SK-N-SH (cell line): ENCODE measurements around the gene KRTAP2-3. TPM values are rescaled to one million over a fixed set of nuclear protein-coding genes. Genes with fewer than 3 reads are reported as not detected.
A peak's percentile ranks its signal among the peaks of the same experiment; 100 is the strongest.

Experiments
- CTCF ChIA-PET: fragments of 300-600, 350-600 bp; formaldehyde crosslinking; extraction: SDS; loops from one replicate; lab custom pipeline; 2021; lab: Yijun Ruan, JAX
- POLR2A ChIA-PET: fragments of 350-600 bp; sonication (Branson Sonifier 250); formaldehyde crosslinking; extraction: SDS; loops from one replicate; lab custom pipeline; 2020; ENCODE audit warnings: antibody characterized with exemption, inconsistent platforms; lab: Yijun Ruan, JAX
- DNase-seq: peaks from one replicate; pipeline ENCODE4 v3.0.0; 2012
- H2AFZ ChIP-seq: fragments of 200-600 bp; sonication (generic); 2 replicates; pipeline ENCODE4 v1.8.1; 2016; ENCODE audit warnings: antibody characterized with exemption, mild to moderate bottlenecking, low read depth
- H3F3A ChIP-seq: fragments of 200-600 bp; sonication (generic); replicated peaks from 2 replicates; pipeline ENCODE3; 2016; ENCODE audit warnings: antibody characterized with exemption, mild to moderate bottlenecking; ENCODE audit not compliant: insufficient read depth
- H3K27ac ChIP-seq, 2 experiments: fragments of 200-500 bp in 1 of 2; fragments of 200-600 bp in 1 of 2; sonication (Bioruptor generic) in 1 of 2; sonication (generic), shearing (Covaris generic) in 1 of 2; 2 replicates each; pipeline versions ENCODE4 v1.5.1 to v1.6.1; 2014 to 2016; ENCODE audit warnings: low read depth in 2 of 2, inconsistent platforms in 1 of 2, low read length in 1 of 2, mild to moderate bottlenecking in 1 of 2, mixed read lengths in 1 of 2
- H3K27me3 ChIP-seq: fragments of 200-600 bp; sonication (generic), shearing (Covaris generic); 2 replicates; pipeline ENCODE4 v1.6.1; 2016; ENCODE audit warnings: mixed run types; ENCODE audit not compliant: insufficient read depth
- H3K36me3 ChIP-seq, 2 experiments: fragments of 200-500 bp in 1 of 2; fragments of 200-600 bp in 1 of 2; sonication (Bioruptor generic) in 1 of 2; sonication (generic) in 1 of 2; replicated peaks in 1 of 2; 2 replicates each; pipeline versions ENCODE3 to v1.5.1; 2014 to 2016; ENCODE audit warnings: low read length in 1 of 2, mild to moderate bottlenecking in 1 of 2; ENCODE audit not compliant: insufficient read depth in 2 of 2, control insufficient read depth in 1 of 2
- H3K4me1 ChIP-seq, 2 experiments: fragments of 200-500 bp in 1 of 2; fragments of 200-600 bp in 1 of 2; sonication (Bioruptor generic) in 1 of 2; sonication (generic), shearing (Covaris generic) in 1 of 2; 2 replicates each; pipeline versions ENCODE4 v1.5.1 to v1.6.1; 2014 to 2016; ENCODE audit warnings: low read depth in 1 of 2, low read length in 1 of 2, mixed run types in 1 of 2; ENCODE audit not compliant: insufficient read depth in 2 of 2, control insufficient read depth in 1 of 2
- H3K4me2 ChIP-seq: fragments of 200-600 bp; sonication (generic), shearing (Covaris generic); 2 replicates; pipeline ENCODE4 v1.6.1; 2017; ENCODE audit warnings: mixed run types
- H3K4me3 ChIP-seq, 2 experiments: fragments of 200-500 bp in 1 of 2; fragments of 200-600 bp in 1 of 2; sonication (Bioruptor generic) in 1 of 2; sonication (generic), shearing (Covaris generic) in 1 of 2; 2 replicates each; pipeline versions ENCODE4 v1.5.1 to v1.8.1; 2014 to 2016; ENCODE audit warnings: low read depth in 2 of 2, inconsistent platforms in 1 of 2, low read length in 1 of 2, mild to moderate bottlenecking in 1 of 2, mixed read lengths in 1 of 2, moderate library complexity in 1 of 2
- H3K79me2 ChIP-seq: fragments of 200-600 bp; sonication (generic); 2 replicates; pipeline ENCODE4 v1.8.1; 2017; ENCODE audit warnings: mild to moderate bottlenecking; ENCODE audit not compliant: insufficient read depth
- H3K9ac ChIP-seq: fragments of 200-600 bp; sonication (generic); 2 replicates; pipeline ENCODE4 v1.6.1; 2017; ENCODE audit warnings: mixed run types
- H3K9me2 ChIP-seq: fragments of 200-600 bp; sonication (generic); 2 replicates; pipeline ENCODE4 v1.6.1; 2017; ENCODE audit warnings: mixed run types
- H3K9me3 ChIP-seq: fragments of 200-600 bp; sonication (generic); 2 replicates; pipeline ENCODE4 v1.6.1; 2017; ENCODE audit warnings: mixed run types, mild to moderate bottlenecking, moderate library complexity
- H4K20me1 ChIP-seq: fragments of 200-600 bp; sonication (generic); 2 replicates; pipeline ENCODE4 v1.6.1; 2017; ENCODE audit warnings: mild to moderate bottlenecking, mixed run types; ENCODE audit not compliant: insufficient read depth
- CTCF ChIP-seq: fragments of 200-600 bp; sonication (generic); IDR thresholded peaks from 2 replicates; pipeline ENCODE4 v1.6.1; 2017; ENCODE audit warnings: antibody characterized with exemption, mild to moderate bottlenecking, moderate library complexity
- EP300 ChIP-seq, 2 experiments: IDR thresholded peaks; 2 replicates each; pipeline versions ENCODE4 v1.4.0 to v1.6.1; 2012; ENCODE audit warnings: borderline replicate concordance in 1 of 2, low read depth in 1 of 2, low read length in 1 of 2
- EZH2phosphoT487 ChIP-seq: fragments of 200-600 bp; sonication (generic); IDR thresholded peaks from 2 replicates; pipeline ENCODE4 v1.6.1; 2017; ENCODE audit warnings: low read depth, mixed run types, mild to moderate bottlenecking, antibody characterized with exemption, moderate library complexity, borderline replicate concordance
- FOSL2 ChIP-seq: IDR thresholded peaks from 2 replicates; pipeline ENCODE4 v1.4.0; 2012; ENCODE audit warnings: low read depth, mild to moderate bottlenecking, moderate library complexity, borderline replicate concordance
- JUND ChIP-seq: IDR thresholded peaks from 2 replicates; pipeline ENCODE4 v1.4.0; 2012
- MXI1 ChIP-seq: IDR thresholded peaks from 2 replicates; pipeline ENCODE4 v1.6.1; 2012; ENCODE audit warnings: mild to moderate bottlenecking, low read depth, low read length, improper control_type of control experiment
- RAD21 ChIP-seq: IDR thresholded peaks from 2 replicates; pipeline ENCODE4 v1.6.1; 2012; ENCODE audit warnings: mild to moderate bottlenecking, low read length
- RXRA ChIP-seq: IDR thresholded peaks from 2 replicates; pipeline ENCODE4 v1.4.0; 2012; ENCODE audit warnings: low read depth, mild to moderate bottlenecking, borderline replicate concordance
- SIN3A ChIP-seq: IDR thresholded peaks from 2 replicates; pipeline ENCODE4 v1.6.1; 2012; ENCODE audit warnings: low read depth, mild to moderate bottlenecking, low read length, moderate library complexity, borderline replicate concordance
- TCF12 ChIP-seq: IDR thresholded peaks from 2 replicates; pipeline ENCODE4 v1.4.0; 2012
- TEAD4 ChIP-seq: IDR thresholded peaks from 2 replicates; pipeline ENCODE4 v1.4.0; 2012; ENCODE audit warnings: mild to moderate bottlenecking, borderline replicate concordance; ENCODE audit not compliant: insufficient read depth
- WGBS: methylation state at CpG from one replicate; pipeline ENCODE4 v1.1.6; 2017; ENCODE audit warnings: low lambda C conversion rate; 5-methylcytosine and 5-hydroxymethylcytosine counted together
- polyA plus RNA-seq, 3 experiments: library from polyadenylated mRNA; depleted of rRNA; stranded (reverse); fragments of >200 nt; gene quantifications; 2 replicates each; pipeline ENCODE4 v1.2.3, GENCODE V29; 2012
- TF ChIP-seq, protein P1 (sequence below): IDR thresholded peaks from 2 replicates; pipeline ENCODE4; 2012
- TF ChIP-seq, protein P2 (sequence below): fragments of 150-350 bp; IDR thresholded peaks from 2 replicates; pipeline ENCODE4 v1.6.1; 2017; ENCODE audit warnings: antibody characterized with exemption, low read length, low read depth, borderline replicate concordance
- TF ChIP-seq, protein P3 (sequence below): IDR thresholded peaks from 2 replicates; pipeline ENCODE4 v1.4.0; 2012; ENCODE audit warnings: low read depth

Gene KRTAP2-3
- polyA plus RNA-seq, 1 of the 3 experiments (the other 2 are of a cell fraction): 0.39 TPM

DNA sequence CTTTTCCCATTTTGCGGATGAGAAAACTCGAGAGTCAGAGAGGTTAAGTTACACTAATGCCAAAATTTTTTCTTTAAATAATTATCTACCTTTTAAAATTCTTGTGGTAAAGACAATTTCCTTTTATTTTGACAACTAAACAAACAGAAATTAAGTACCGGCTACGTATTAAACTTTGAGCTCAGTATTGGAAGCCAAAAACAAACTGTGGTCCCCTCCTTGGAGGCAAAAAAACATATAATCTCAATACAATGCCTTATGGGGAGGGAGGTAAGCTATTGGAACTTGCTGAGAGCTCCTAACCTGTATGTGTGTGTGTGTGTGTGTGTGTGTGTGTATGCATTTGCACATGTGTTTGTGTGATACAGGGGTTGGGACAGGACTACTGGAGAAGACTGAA is 3.5 kb upstream of the KRTAP2-3 start:
- H3K9ac ChIP-seq: no peak overlapping the region

DNA sequence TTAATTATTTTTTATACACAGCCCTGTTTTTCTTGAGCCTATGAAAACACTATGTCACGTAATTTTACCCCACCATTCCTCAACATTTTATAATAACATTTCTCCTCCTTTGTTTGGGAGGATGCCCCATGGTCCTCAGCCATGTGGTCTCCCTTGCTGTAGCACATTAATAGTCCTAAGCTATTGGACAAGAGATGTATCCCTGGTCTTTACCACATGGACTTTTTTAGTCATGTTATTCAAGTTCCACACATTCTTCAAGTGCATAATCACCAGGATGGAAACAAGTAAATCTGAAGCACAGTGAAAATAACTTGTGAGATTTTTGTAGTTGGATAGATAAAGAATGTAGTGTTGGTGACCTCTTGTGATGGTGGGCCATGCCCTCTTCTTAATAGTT is 2.0 kb upstream of the KRTAP2-3 start:
- Histone ChIP-seq H2AFZ (no peak overlapping the region), H3K79me2 (no peaks in the 10 kb centered on the region), H3K27ac (peak overlapping the region; percentile 60 to 62; a peak in 3 of 4 replicates), H3F3A (peaks cover 30% of the 10 kb centered on the region)
- 50% methylated on average over 1 of the region's 1 CpG for WGBS
- TF ChIP-seq RXRA (no peak), TEAD4 (0 out of 2 replicates have a peak, but pooled peaks have one; percentile 47), EP300 (IDR thresholded peaks at IDR 0.05; ENCODE audit: borderline replicate concordance in 1 of 2, low read depth in 1 of 2, low read length in 1 of 2) (peak in 1 of 2 experiments; percentile 49; a peak in 1 of 4 replicates), SIN3A (no peak), TCF12 (peak; percentile 64), JUND (peak; percentile 60), FOSL2 (peak; percentile 68; the same call in 1 of the 2 replicates), CTCF (peak; percentile 30), MXI1 (no peak), EZH2phosphoT487 (no peak)
- TF ChIP-seq, protein P1, sequence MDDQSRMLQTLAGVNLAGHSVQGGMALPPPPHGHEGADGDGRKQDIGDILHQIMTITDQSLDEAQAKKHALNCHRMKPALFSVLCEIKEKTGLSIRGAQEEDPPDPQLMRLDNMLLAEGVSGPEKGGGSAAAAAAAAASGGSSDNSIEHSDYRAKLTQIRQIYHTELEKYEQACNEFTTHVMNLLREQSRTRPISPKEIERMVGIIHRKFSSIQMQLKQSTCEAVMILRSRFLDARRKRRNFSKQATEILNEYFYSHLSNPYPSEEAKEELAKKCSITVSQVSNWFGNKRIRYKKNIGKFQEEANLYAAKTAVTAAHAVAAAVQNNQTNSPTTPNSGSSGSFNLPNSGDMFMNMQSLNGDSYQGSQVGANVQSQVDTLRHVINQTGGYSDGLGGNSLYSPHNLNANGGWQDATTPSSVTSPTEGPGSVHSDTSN: no peak
- TF ChIP-seq, protein P2, sequence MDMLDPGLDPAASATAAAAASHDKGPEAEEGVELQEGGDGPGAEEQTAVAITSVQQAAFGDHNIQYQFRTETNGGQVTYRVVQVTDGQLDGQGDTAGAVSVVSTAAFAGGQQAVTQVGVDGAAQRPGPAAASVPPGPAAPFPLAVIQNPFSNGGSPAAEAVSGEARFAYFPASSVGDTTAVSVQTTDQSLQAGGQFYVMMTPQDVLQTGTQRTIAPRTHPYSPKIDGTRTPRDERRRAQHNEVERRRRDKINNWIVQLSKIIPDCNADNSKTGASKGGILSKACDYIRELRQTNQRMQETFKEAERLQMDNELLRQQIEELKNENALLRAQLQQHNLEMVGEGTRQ: no peak
- TF ChIP-seq, protein P3, sequence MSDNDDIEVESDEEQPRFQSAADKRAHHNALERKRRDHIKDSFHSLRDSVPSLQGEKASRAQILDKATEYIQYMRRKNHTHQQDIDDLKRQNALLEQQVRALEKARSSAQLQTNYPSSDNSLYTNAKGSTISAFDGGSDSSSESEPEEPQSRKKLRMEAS: peak; percentile 97
- TF ChIP-seq, all 33 proteins: peak for 7
- Histone ChIP-seq H3K9me2 (no peaks in the 10 kb centered on the region), H3K4me2 (no peak overlapping the region), H3K36me3 (no peaks in the 10 kb centered on the region), H3K4me1 (peaks cover 0 to 22% of the 10 kb centered on the region in 2 experiments; a peak in 2 of 4 replicates), H3K9me3 (no peaks in the 10 kb centered on the region), H3K9ac (no peak overlapping the region), H3K4me3 (no peak overlapping the region), H4K20me1 (no peaks in the 10 kb centered on the region), H3K27me3 (no peaks in the 10 kb centered on the region)
- ChIA-PET POLR2A (no interaction called here), CTCF (no interaction called here)
- no peak for DNase-seq

More for the DNA sequence above, 3.5 kb upstream of the KRTAP2-3 start:
- CTCF ChIA-PET: interaction anchor here (1.5 kb wide), 1 partner anchor 392 kb away, joined by 3 read pairs; no protein-coding TSS in a partner anchor
- POLR2A ChIA-PET: no interaction called here
- Histone ChIP-seq H4K20me1 (no peaks in the 10 kb centered on the region), H3F3A (peaks cover 28% of the 10 kb centered on the region), H3K9me3 (no peaks in the 10 kb centered on the region), H3K27me3 (no peaks in the 10 kb centered on the region), H3K27ac (no peak overlapping the region), H3K36me3 (no peaks in the 10 kb centered on the region), H3K79me2 (no peaks in the 10 kb centered on the region), H3K4me2 (no peak overlapping the region), H2AFZ (no peak overlapping the region), H3K9me2 (no peaks in the 10 kb centered on the region), H3K4me1 (peaks cover 0 to 22% of the 10 kb centered on the region in 2 experiments; a peak in 2 of 4 replicates), H3K4me3 (no peak overlapping the region)
- WGBS: 68% methylated on average over 4 of the region's 4 CpGs
- DNase-seq: no peak
- TF ChIP-seq MXI1: no peak
- no peak for TF ChIP-seq RAD21
